ENCODE measurements around the gene TNFAIP8. TPM values are rescaled to one million over a fixed set of nuclear protein-coding genes. Genes with fewer than 3 reads are reported as not detected.

TNFAIP8 gene
- total and polyA plus RNA-seq, 10 of the 15 experiments (the other 5 are each of a cell fraction or from before 2014, with no cell fraction given), result 124 to 324 (median 177) TPM

- TF ChIP-seq MYC (IDR thresholded peaks at IDR 0.05; ENCODE audit: insufficient read depth, insufficient read length, insufficient replicate concordance, low read length, severe bottlenecking), result no peak
- peak; percentile 92 to 95 for TF ChIP-seq EP300 (IDR thresholded peaks at IDR 0.05; ENCODE audit: borderline replicate concordance in 1 of 2, control insufficient read depth in 1 of 2, low read depth in 2 of 2, low read length in 2 of 2)
- TF ChIP-seq MXI1 (IDR thresholded peaks at IDR 0.05; ENCODE audit: low read depth, low read length), result no peak; the same call in 1 of the 2 replicates
- TF ChIP-seq MAX (IDR thresholded peaks at IDR 0.05; ENCODE audit: low read depth, low read length), result no peak
- peak; percentile 92 to 95 for TF ChIP-seq IKZF2 (IDR thresholded peaks at IDR 0.05)
- no peak for TF ChIP-seq IRF5 (IDR thresholded peaks at IDR 0.05; ENCODE audit: borderline replicate concordance)
- TF ChIP-seq USF2 (IDR thresholded peaks at IDR 0.05; ENCODE audit: borderline replicate concordance, low read depth, low read length), result no peak
- TF ChIP-seq YBX1 (IDR thresholded peaks at IDR 0.05), result no peak
- TF ChIP-seq RBBP5 (conservative IDR thresholded peaks at IDR 0.05), result no peak
- no peak for TF ChIP-seq NR2C2 (IDR thresholded peaks at IDR 0.05; ENCODE audit: borderline replicate concordance, control insufficient read depth, insufficient read length, low read depth)
- TF ChIP-seq ELK1 (IDR thresholded peaks at IDR 0.05; ENCODE audit: low read depth, low read length), result no peak
- peak; percentile 96 for TF ChIP-seq BCL3 (IDR thresholded peaks at IDR 0.05; ENCODE audit: borderline replicate concordance, insufficient read depth, low read depth, low read length, poor library complexity, severe bottlenecking)
- TF ChIP-seq ZNF384 (IDR thresholded peaks at IDR 0.05; ENCODE audit: borderline replicate concordance, low read depth, low read length), result peak; percentile 75
- TF ChIP-seq ZNF207 (IDR thresholded peaks at IDR 0.05; ENCODE audit: borderline replicate concordance), result no peak
- peak; percentile 91 for TF ChIP-seq SKIL (IDR thresholded peaks at IDR 0.05; ENCODE audit: low read depth, poor library complexity, severe bottlenecking)
- peak; percentile 32 for TF ChIP-seq SP1 (IDR thresholded peaks at IDR 0.05; ENCODE audit: low read depth, low read length)
- no peak for TF ChIP-seq KLF5 (IDR thresholded peaks at IDR 0.05; ENCODE audit: partially characterized antibody)
- TF ChIP-seq SREBF1 (IDR thresholded peaks at IDR 0.05; ENCODE audit: low read length), result no peak
- peak; percentile 99 for TF ChIP-seq MEF2A (IDR thresholded peaks at IDR 0.05; ENCODE audit: insufficient read depth, low read depth, low read length)
- TF ChIP-seq ZNF622 (IDR thresholded peaks at IDR 0.05), result no peak
- TF ChIP-seq POLR2A (IDR thresholded peaks at IDR 0.05; ENCODE audit: low read depth, low read length), result no peak
- TF ChIP-seq ZNF274 (IDR thresholded peaks at IDR 0.05; ENCODE audit: insufficient read depth, insufficient read length), result no peak
- no peak for TF ChIP-seq NFYA (IDR thresholded peaks at IDR 0.05; ENCODE audit: borderline replicate concordance, low read depth, low read length)
Measured at GRCh38 chr5:119367502-119368237, 11.9 kb downstream of the TNFAIP8 start (continued).

All from GM12878 (cell line).